Measurements from ENCODE around the gene DZIP1.
"Not testable (repeated sequence)": the region's sequence is repeated elsewhere in the genome, so short reads cannot be mapped to it uniquely, and the experiment has no call there.

Gene DZIP1

GRCh38 chr13:95676762-95677563, 32.5 kb upstream of the DZIP1 start, which contains the start of gene DNAJC3:
DNAJC3 (plus strand) TSS chr13:95677139; CDS start chr13:95677256, 117 bp downstream.
- H3K27ac ChIP-seq: peak within 1 kb of the TSS; percentile 94
- TF ChIP-seq, protein P1, sequence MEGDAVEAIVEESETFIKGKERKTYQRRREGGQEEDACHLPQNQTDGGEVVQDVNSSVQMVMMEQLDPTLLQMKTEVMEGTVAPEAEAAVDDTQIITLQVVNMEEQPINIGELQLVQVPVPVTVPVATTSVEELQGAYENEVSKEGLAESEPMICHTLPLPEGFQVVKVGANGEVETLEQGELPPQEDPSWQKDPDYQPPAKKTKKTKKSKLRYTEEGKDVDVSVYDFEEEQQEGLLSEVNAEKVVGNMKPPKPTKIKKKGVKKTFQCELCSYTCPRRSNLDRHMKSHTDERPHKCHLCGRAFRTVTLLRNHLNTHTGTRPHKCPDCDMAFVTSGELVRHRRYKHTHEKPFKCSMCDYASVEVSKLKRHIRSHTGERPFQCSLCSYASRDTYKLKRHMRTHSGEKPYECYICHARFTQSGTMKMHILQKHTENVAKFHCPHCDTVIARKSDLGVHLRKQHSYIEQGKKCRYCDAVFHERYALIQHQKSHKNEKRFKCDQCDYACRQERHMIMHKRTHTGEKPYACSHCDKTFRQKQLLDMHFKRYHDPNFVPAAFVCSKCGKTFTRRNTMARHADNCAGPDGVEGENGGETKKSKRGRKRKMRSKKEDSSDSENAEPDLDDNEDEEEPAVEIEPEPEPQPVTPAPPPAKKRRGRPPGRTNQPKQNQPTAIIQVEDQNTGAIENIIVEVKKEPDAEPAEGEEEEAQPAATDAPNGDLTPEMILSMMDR (conservative IDR thresholded peaks at IDR 0.05): no peak
- peak; percentile 93 for TF ChIP-seq ZFX (IDR thresholded peaks at IDR 0.05)

GRCh38 chr13:95676105-95676761, 31.7 kb upstream of the DZIP1 start:
- no peak for TF ChIP-seq ZFX (IDR thresholded peaks at IDR 0.05)
- TF ChIP-seq, protein P1 (conservative IDR thresholded peaks at IDR 0.05): no peak
- peak overlapping the region; percentile 94 for H3K27ac ChIP-seq

DNA sequence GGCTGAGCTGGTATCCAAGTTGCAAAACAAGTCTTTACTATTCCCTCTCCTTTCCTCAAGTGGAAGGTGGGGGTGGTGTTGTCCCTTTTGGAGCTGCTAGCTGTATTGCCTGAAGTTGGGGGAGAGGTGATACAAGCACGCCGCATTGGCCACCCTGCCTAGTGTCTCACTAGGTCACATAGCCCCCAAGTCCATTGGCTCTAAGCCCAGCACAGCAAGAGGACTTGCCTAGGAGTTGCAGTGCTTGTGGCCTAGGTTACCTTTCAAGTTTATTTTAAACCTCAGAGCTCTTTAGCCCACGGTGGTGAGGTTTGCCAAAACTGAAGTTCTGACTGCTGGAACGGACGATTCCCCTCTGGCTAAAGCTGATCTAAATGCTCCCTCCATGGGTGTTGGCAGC, 27.1 kb upstream of the DZIP1 start:
- TF ChIP-seq, protein P1 (conservative IDR thresholded peaks at IDR 0.05): no peak
- TF ChIP-seq ZFX (IDR thresholded peaks at IDR 0.05): no peak
- no peak overlapping the region for H3K27ac ChIP-seq

GRCh38 chr13:95667235-95667634, 22.7 kb upstream of the DZIP1 start:
- H3K27ac ChIP-seq: not testable (repeated sequence)

DNA sequence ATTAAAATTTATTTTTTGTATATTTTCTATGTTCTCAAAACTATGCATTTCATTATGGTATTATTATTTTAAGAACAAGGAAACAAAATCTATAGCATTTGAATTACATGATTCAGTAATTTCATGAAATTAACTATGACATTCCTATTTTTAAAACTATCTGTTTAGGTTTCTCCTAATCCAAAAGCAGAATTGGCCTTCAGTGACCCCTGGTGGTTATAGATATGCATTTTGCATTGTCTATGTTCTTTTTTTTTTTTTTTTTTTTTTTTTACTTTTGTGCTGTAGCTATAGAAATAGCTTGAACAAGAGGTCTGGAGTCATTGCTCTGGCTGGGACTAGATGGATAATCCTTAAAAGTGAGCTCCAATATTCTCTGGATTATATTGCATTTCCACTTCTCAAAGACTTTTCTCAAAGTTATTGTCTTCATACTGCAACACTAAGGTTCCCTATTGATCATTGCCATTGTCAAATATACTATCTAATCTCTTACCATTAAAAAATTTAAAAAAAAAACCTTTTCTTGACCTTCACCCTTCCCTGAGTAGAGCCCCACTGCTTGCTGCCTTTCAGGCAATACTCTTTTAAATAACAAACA, 16.6 kb upstream of the DZIP1 start:
- H3K27ac ChIP-seq: no peak overlapping the region
- TF ChIP-seq ZFX (IDR thresholded peaks at IDR 0.05): no peak
- TF ChIP-seq, protein P1 (conservative IDR thresholded peaks at IDR 0.05): peak; percentile 83

DNA sequence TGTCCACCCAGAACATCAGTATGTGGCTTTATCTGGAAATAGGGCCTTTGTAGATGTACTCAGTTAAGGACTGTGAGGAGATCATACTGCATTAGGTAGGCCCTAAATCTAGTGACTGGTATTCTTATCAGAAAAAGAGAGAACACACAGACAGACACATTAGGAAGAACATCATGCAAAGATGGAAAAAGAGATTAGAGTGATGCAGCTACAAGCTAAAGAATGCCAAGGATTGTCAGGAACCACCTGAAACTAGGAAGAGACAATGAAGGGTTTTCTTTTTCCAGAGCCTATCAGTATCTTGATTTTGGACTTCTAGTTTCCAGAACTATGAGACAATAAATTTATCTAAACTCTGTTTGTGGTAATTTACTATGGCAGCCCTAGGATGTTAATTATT, 15.0 kb upstream of the DZIP1 start:
- no peak overlapping the region for H3K27ac ChIP-seq
- TF ChIP-seq, protein P1 (conservative IDR thresholded peaks at IDR 0.05): no peak
- TF ChIP-seq ZFX (IDR thresholded peaks at IDR 0.05): no peak

DNA sequence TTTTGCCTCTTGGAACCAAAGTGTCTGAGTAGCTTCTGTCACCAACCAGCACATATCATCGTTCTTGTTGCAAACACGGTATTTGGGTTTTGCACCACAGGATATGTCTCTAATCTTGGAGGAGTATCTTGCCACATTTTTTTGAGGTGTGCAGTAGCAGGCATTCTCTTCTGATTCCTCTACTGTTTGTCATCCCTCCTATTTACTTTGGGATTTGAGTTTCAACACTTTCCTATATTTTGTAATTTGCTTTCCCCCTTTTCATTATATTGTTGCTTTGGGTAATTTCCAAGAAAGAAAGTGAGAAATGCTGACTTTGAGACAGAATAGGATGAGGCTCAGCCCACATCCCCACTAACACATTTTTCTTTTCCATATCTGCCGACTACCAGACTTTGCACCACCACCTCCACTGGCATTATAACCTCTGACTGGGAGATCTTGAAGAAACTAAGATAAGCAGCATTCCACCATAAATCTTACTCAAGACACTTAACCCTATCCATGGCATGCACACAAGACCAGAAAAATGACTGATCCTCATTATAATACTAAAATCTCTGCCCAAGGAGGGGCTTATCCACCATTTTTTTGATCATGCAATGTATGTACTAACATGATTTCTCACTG, 12.0 kb upstream of the DZIP1 start:
- TF ChIP-seq, protein P1 (conservative IDR thresholded peaks at IDR 0.05): no peak
- TF ChIP-seq ZFX (IDR thresholded peaks at IDR 0.05): no peak
- no peak overlapping the region for H3K27ac ChIP-seq

Data from C4-2B (cell line).